HG03045 (cell line): ENCODE data around the gene DLGAP3.
"Not testable (repeated sequence)": the region's sequence is repeated elsewhere in the genome, so short reads cannot be mapped to it uniquely, and the experiment has no call there.

Experiments
- ATAC-seq: cut with Tn5 transposase; IDR thresholded peaks from one replicate; pipeline ENCODE4 v1.9.1; 2021; ENCODE audit warnings: mild to moderate bottlenecking, moderate library complexity; ENCODE audit not compliant: unreplicated experiment

Gene DLGAP3

DNA sequence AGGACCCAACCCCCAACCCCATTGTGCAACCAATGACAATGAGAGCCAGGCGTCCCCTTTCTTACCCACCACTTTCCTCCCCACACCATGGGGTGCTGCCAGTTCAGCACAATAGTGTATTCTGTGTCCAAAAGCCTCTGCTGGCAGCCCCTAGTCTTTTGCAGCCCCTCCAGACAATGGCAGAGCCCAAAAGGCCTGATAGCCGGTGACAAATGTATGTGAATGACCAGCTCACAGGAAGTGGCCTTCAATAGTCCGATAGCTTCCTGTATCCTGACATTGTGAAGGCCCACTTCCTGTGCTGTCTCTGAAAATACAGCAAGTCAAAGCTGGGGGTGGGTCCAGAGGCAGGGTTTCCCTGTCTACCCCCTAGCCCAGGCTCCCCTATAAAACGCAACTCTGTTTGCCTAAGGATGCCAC, 86.5 kb downstream of the DLGAP3 start:
- ATAC-seq, result no peak

DNA sequence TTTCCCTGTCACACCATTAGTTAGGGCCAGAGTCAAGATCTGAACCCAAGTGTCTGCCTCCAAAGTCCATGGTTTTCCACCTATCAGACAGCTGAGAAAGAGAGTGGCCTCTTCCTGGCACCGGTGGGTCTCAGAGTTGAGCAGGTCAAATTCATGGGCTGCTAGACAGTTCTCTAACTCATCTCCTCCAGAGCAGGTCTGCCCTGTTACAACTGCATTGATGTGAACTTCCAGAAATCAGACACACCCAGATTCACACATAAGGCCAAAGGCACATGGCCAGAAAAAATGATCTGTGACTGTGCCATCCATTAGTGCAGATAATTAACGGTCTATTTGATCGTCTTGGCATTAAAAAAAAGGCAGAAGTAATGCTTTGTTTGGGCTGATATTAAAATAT, 87.4 kb downstream of the DLGAP3 start:
- no peak for ATAC-seq

DNA sequence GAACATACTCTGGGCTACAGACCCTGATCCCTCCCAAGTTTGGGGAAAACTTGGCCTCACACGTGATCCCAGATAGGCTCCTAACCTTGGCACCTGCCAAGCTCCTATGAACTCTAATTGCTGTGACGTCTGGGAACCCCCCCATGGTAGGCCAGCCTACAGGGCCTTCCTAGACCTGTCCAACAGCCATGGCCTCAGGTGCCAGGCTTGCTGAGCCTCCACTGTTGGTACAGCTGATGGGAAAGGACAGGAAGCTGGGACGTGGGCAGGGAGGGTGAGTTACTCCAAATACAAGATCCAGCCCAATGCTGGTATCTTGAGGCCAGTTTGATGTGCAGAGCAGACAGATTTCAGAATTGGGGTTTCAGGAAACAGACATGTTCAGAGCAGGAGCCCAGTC, 89.0 kb downstream of the DLGAP3 start:
- ATAC-seq, result no peak

DNA sequence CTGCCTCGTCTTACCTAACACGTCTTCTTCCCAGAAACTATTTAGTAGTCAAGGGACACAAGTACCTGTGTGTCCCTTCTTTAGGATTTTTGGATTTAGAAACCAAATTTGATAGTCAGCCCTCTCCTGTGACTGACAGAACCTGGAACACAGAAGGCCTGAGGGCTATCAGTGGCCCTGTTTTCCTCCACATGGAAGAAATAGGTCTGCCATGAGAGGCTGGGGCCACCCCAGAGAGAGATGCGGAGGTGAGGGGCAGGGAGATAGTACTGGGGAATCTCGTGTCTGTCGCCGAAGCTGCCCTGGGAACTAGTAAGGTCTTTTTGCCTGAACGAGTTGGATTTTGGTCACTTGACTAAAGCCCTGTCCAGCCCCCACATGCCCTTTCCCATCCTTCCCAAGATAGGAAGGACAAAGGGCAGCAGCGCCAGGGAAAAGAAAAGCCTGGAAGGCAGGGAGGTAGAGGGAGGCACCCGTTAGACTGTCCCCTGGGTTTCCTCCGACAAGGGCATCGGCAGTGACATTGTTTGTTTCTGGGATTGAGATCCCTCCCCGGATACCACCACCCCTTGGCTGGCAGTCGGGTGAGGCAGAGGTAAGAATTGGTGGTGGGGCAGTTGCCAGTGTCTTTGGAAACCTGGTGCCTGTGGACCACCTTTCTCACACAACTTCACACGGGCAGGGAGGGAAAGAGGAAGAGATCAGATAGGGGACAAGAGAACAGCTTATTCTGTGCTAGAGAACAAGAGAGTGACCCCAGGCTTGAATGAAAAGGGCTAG, 89.7 kb downstream of the DLGAP3 start:
- ATAC-seq, result no peak

DNA sequence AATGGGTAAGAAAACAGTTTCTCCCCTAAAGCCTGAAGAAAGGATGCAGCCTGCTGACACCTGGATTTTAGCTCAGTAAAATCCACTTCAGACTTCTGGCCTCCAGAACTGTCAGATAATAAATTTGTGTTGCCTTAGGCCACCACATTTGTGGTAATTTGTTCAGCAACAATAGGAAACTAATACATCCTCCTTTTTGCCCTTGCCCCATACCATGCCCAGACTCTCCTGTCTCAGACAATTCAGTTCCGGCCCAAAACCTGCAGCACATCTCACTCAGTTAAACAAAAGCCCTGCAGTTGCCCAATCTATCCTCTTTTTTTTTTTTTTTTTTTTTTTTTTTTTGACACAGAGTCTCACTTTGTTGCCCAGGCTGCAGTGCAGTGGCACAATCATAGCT, 95.7 kb downstream of the DLGAP3 start:
- ATAC-seq, result no peak

DNA sequence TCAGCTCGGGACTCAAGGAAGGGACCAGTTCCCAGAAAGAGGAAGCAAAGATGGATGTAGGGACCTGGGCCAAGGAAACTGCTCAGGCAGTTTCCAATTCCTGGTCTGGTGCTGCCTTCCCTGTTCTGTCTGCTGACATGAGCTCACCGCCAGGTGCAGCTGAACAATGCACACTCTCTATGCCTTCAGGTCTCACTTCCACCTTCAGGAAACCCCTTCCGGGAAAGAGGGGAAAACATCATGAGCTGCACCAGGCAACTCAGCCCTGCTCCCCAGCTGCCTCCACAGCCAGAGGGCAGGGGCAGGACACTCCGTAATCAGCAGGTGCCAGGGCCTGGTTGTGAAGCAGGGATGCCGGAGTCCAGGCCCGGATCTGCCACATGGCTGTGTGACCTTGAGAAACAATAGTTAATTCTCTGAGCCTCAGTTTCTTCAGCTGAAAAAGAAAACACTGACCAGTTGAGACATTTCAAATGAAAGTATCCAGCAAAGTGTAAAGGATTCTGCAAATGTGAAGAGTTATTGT, 97.7 kb downstream of the DLGAP3 start:
- ATAC-seq, result no peak

DNA sequence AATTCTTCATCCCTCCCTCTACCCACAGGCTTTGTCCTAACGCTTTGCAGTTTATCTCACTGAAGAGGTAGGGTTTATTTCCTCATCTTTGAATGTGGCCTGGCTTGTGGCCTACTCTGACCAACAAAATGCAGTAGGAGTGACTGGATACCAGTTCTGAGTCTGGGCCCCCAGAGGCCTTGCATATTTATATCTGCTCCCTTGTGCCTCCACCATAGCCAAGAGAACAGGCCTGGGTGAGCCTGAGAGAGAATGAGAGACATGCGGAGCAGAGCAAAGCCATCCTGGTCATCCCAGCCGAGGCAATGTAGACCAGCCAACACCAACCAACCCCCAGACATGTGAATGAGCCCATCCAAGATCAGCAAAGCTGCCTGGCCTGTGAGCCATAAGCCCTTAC, 100.2 kb downstream of the DLGAP3 start:
- no peak for ATAC-seq

DNA sequence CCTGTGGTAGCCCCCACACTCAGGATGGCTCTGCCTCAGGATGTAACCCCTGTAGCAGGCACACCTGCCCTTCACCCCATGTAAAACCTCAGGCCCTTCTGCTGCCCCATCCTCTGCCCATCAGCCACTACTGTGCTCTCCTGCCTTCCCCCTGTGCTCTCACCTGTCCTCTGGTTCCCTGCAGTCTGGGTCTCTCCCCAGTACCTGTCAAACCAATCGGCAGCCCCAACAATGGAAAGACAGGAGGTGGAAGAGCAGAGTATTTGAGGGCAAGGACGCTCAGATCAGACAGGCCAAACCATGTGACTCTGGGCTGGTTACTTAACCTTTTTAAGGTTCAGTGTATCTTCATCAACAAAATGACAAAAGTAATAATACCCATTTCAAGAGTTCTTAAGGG, 100.8 kb downstream of the DLGAP3 start:
- no peak for ATAC-seq

DNA sequence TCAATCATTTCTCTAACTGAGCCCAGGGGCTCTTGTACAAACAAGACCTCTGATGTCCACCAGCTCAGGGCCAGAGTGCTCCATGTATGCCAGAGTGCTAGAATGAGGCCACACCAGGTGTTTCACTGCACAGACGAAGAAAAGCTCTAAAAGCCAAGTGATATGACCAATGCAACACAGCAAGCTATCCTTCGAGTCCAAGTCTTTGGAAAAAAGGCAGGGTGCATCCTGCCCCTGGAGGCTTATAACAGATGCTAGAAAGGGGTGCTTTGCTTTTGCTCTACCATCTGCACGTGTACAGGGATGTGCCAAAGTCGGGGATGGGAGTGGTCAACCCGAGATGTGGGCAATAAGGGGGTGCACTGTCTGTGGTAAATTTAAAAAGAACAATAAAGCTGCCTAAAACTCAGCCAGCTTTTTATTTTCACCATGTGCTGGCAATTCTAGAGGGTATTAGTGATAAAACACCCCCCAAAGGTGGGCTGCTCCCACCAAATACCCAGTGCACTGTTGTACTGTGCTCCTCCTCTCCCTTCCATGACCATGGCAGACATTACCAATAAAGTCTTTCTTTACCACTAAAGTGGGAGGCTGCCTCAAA, 102.0 kb downstream of the DLGAP3 start:
- ATAC-seq, result no peak

DNA sequence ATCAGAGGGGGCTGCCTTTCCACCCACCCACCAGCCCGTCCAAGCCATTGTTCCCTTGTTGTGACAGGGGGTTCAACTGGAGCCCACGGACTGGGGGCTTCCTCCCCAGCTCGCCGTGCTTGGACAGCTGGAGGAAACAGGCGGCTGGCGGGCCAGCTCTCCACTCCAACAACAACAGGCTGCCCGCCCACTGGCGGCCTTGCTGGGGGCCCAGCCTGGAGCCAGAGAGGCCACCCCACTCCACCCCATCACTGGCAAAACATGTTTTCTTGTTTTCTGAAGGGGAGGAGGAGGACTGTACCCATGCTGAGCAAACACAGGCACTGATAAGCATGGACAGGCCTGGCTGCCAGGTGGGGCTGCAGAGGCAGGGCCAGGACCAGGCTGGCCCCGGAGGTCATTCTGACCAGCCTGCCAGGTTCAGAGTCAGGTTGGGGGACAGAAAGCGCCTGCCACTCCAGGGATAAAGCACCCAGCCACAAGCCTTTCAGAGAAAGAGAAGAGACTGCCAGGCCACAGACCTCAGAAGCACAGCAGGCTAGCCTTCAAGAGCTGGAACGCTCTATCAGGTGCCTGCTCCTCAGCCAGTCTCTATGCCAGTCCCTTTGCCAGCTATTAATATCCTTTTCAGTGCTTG, 103.9 kb downstream of the DLGAP3 start:
- no peak for ATAC-seq

DNA sequence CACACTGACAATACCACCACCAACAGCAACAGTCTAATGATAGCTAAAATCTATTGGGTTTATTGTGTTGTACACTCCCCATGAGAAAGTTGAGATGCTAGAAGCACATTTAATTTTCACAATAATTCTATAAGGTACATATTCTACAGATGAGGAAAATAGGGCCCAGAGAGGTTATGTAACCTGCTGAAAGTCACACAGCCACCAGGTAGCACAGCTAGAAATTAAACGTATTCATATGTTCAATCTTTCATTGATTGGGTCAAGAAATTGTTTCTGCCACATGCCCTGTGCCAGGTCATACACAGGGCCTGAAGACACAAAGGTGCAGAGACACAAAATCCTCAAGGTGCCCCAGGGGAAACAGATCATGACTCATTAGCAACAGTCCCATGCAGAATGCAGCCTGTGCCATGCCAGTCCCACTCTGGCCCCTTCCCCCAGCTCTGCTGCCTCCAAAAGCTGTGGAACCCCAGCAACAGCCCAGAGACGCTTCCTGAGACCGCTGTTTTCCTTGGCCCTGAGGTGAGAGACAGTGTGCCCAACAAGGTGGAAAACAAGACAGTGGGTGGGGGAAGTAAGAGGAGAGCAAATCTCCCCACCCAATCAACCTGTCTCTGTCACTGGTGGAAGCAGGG, 104.5 kb downstream of the DLGAP3 start:
- no peak for ATAC-seq

DNA sequence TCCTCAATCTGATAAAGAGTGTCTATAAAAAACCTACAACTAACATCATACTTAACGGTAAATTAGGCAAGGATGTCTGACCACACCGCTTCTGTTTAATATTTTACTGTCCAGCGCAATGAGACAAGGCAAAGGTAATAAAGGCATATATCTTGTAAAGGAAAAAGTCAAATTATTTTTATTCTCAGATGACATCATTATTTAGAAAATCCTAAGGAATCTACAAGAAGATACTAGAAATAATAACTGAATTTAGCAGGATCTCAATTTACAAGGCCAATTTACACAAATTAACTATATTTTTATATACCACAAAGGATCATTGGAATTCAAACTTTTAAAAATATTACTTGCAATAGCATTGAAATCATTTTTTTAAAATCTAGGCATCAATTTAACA, 107.2 kb downstream of the DLGAP3 start:
- no peak for ATAC-seq

DNA sequence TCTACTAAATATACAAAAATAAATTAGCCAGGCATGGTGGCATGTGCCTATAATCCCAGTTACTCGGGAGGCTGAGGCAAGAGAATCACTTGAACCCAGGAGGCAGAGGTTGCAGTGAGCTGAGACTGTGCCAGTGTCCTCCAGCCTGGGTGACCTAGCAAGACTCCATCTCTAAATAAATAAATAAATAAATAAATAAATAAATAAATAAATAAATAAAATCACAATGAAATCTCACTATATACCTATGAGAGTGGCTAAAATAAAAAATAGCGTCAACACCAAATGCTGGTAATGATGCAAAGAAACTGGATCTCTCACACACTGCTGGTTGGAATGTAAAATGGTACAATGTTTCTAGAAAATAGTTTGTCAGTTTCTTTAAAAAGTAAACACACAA, 110.6 kb downstream of the DLGAP3 start:
- not testable (repeated sequence) for ATAC-seq

DNA sequence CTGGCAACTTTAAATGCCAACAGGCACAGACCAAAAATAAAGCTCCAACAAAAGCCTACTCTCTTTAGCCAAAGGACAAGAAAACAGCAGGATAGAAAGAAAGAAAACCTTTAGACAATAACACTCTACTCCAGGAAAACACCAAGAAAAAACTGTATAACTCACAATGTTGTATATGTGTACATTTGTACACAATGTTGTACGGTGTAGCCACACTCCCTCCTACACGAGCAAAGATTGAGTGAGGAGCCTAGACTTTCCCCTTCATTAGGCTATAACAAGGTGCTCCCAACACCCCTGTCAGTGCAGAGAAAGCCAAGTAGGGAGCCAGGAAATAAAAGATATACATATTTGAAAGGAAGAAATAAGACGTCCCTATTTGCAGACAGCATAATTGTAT, 112.7 kb downstream of the DLGAP3 start:
- ATAC-seq, result no peak

DNA sequence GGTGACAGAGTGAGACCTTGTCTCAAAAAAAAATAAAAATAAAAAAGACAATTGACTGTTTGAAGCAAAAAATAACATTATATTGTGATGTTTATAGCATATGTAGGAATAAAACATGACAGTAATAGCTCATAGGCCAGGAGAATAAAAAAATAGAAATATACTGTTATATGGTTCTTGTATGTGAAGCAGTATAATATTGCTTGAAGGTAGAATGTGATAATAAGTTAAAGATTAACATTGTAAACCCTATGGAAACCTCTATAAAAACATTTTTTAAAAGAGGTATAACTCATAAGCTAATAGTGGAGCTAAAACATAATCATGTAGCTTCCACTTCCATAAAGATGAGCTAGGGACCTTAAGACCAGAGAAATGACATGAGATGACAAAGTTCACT, 113.1 kb downstream of the DLGAP3 start:
- no peak for ATAC-seq
